GM12875 (cell line): ENCODE results near the gene DIP2A.

Experiments
- H3K4me3 ChIP-seq: one replicate; pipeline ENCODE4 v1.5.1; 2011; ENCODE audit warnings: low read depth, low read length, control low read depth
- TF ChIP-seq, protein P1 (sequence below): IDR thresholded peaks from 2 replicates; pipeline ENCODE4 v1.5.1; 2011; ENCODE audit warnings: low read depth, mild to moderate bottlenecking, control low read depth, inconsistent platforms, low read length, moderate library complexity, borderline replicate concordance; ENCODE audit not compliant: insufficient read depth

DIP2A gene

DNA sequence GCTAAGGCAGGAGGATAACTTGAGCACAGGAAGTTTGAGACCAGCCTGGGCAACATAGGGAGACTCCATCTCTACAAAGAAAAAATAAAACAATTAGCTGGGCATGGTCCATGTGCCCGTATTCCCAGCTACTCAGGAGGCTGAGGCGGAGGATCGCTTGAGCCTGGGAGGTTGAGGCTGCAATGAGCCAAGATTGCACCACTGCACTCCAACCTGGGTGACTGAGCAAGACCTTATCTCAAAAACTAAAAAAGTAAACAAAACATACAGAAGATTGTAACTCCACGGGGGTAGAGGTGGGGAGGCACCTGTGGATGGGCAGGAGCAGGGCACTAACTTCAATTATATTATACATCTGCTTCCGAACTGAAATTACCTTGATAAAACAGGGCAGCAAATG is 141.6 kb downstream of the DIP2A start:
- no peak overlapping the region for H3K4me3 ChIP-seq
- TF ChIP-seq, protein P1, sequence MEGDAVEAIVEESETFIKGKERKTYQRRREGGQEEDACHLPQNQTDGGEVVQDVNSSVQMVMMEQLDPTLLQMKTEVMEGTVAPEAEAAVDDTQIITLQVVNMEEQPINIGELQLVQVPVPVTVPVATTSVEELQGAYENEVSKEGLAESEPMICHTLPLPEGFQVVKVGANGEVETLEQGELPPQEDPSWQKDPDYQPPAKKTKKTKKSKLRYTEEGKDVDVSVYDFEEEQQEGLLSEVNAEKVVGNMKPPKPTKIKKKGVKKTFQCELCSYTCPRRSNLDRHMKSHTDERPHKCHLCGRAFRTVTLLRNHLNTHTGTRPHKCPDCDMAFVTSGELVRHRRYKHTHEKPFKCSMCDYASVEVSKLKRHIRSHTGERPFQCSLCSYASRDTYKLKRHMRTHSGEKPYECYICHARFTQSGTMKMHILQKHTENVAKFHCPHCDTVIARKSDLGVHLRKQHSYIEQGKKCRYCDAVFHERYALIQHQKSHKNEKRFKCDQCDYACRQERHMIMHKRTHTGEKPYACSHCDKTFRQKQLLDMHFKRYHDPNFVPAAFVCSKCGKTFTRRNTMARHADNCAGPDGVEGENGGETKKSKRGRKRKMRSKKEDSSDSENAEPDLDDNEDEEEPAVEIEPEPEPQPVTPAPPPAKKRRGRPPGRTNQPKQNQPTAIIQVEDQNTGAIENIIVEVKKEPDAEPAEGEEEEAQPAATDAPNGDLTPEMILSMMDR, result no peak

- TF ChIP-seq, protein P1, result no peak
- no peak overlapping the region for H3K4me3 ChIP-seq
These were observed 142.3 kb downstream of the DIP2A start for GRCh38 chr21:46600978-46601377.

DNA sequence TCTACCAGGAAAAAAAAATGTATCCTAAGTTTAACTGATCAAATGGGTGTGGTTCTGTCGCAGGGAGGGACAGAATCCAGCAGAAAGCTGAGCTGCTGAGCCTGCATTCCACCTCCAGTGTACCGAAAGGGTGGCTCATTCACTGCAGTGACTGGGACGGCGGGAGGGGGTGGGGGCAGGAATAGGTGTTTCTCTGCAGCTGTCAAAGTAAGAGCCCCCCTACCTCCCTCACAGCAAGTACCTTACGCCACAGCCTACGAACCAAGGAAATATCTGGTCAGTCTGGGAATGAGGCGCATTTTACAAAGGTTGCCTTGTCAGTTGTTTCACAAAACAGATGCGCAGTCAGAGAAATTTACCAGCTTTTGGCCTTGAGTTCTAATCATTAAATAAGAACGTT is 144.5 kb downstream of the DIP2A start:
- no peak overlapping the region for H3K4me3 ChIP-seq

DNA sequence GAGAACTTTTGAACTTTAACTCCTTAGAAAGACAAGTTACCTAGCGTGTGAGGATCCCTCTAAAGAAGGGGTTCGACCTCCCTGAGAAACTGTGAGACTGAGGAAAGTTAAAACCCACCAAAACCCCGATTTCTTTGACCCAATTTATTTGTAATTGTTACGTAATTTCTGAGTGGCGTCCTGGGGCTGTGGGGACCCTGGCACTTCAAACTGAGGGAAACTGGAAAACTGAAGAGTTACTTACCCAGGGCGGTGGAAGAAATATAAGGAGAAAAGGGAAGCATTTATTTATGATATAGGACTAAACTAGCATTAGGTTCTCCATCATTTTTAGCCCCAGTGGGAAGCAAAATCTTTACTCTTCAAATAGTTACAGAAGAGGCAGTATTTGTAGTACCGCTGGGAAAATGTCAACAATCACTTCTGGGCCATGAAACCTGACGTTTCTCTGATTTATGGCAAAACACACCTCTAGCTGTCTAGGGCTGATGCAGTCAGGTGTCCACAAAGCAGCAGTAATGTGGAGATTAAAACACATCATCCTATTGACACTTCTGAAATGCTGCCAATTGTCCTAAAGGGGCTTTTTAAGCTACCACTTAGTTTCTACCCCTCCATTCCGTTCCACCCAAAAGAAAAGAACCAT is 145.8 kb downstream of the DIP2A start:
- TF ChIP-seq, protein P1, result no peak
- no peak overlapping the region for H3K4me3 ChIP-seq

More for the DNA sequence above, 144.5 kb downstream of the DIP2A start:
- TF ChIP-seq, protein P1, result no peak

- no peak within 1 kb of the TSS for H3K4me3 ChIP-seq
- TF ChIP-seq, protein P1, result no peak
These were observed 146.5 kb downstream of the DIP2A start, which contains the start of gene S100B for GRCh38 chr21:46604975-46605766. Gene S100B, minus strand, starts transcription at chr21:46605082. Its CDS starts 2,667 bp downstream, at chr21:46602415.

- H3K4me3 ChIP-seq, result no peak overlapping the region
- TF ChIP-seq, protein P1, result no peak
These were observed 147.2 kb downstream of the DIP2A start for GRCh38 chr21:46605767-46606426.
